Mucosa of descending colon (tissue), 3 donors: ENCODE data around the gene MTCH1. TPM values are rescaled to one million over a fixed set of nuclear protein-coding genes. Genes with fewer than 3 reads are reported as not detected.

Source experiments
- ATAC-seq: fragments of 200-7000 bp; cut with Tn5 transposase; one replicate; pipeline ENCODE4 v1.9.1; 2020; ENCODE audit warnings: mild to moderate bottlenecking, moderate library complexity
- DNase-seq, 3 donors: peaks; one replicate each; pipeline ENCODE4 v3.0.0-alpha.2; 2020
- H3K36me3 ChIP-seq: fragments of 200-600 bp; one replicate; pipeline ENCODE4 v1.8.0; 2021; ENCODE audit warnings: low read depth, mild to moderate bottlenecking
- H3K4me1 ChIP-seq: fragments of 200-600 bp; one replicate; pipeline ENCODE4 v1.8.0; 2021; ENCODE audit warnings: low read depth, mild to moderate bottlenecking
- H3K4me3 ChIP-seq: fragments of 200-600 bp; one replicate; pipeline ENCODE4 v1.8.0; 2021; ENCODE audit warnings: mild to moderate bottlenecking
- H3K9me3 ChIP-seq: fragments of 200-600 bp; one replicate; pipeline ENCODE4 v1.8.0; 2021; ENCODE audit warnings: mild to moderate bottlenecking
- CTCF ChIP-seq: fragments of 200-600 bp; IDR thresholded peaks from one replicate; pipeline ENCODE4 v1.8.0; 2022; ENCODE audit warnings: antibody characterized with exemption, mild to moderate bottlenecking
- intact Hi-C, 2 donors: fragments of 100-400 bp; cut with DNase I in 1 of 2; cut with micrococcal nuclease in 1 of 2; formaldehyde crosslinking; loops; one replicate each; pipeline versions ENCODE4 v1.11.0 to v1.11.1; 2022; cut with DNase I, micrococcal nuclease
- total RNA-seq, 3 donors: library from RNA; stranded (reverse); fragmentation: NEBNext Ultra II Directional in 2 of 3; extraction: Animal tissue kit (Norgen Biotek cat#: 25700) in 2 of 3; gene quantifications; one replicate each; pipeline versions ENCODE4 v1.2.1 to v1.2.4, GENCODE V29; 2021 to 2023
- donor health status: DM: no; HTN: no; CAD: no; lungs with moderate emphysema.
- donor health status: DM: no; HTN: no; CAD: no.
- donor health status: DM: no; HTN: yes; CAD: no.

MTCH1 gene
- total RNA-seq, 3 donors from 2014 or later, result 153 to 186 (median 157) TPM

GRCh38 chr6:37029249-37029971, 43.4 kb upstream of the MTCH1 start:
- ATAC-seq (peak; percentile 91), DNase-seq (peak; percentile 56 to 82 (median 60))
- H3K36me3 ChIP-seq, result no peaks in the 10 kb centered on the region
- peaks cover 5% of the 10 kb centered on the region for H3K9me3 ChIP-seq
- peak; percentile 42 for TF ChIP-seq CTCF
- intact Hi-C loops, result loop anchor here (10.0 kb wide), 1 partner anchor 175 kb away; no protein-coding TSS in a partner anchor
- H3K4me3 ChIP-seq, result no peak overlapping the region
- no peaks in the 10 kb centered on the region for H3K4me1 ChIP-seq

- DNase-seq (peak in 1 of 3 donors; percentile 48), ATAC-seq (no peak)
- intact Hi-C loops, result loop anchor here (10.0 kb wide), 1 partner anchor 177 kb away; no protein-coding TSS in a partner anchor
- H3K9me3 ChIP-seq, result peaks cover 5% of the 10 kb centered on the region
- no peaks in the 10 kb centered on the region for H3K4me1 ChIP-seq
- TF ChIP-seq CTCF, result no peak
- H3K4me3 ChIP-seq, result no peak overlapping the region
- H3K36me3 ChIP-seq, result no peaks in the 10 kb centered on the region
These were observed 41.9 kb upstream of the MTCH1 start for GRCh38 chr6:37027811-37028469.

GRCh38 chr6:37027036-37027720, 41.2 kb upstream of the MTCH1 start:
- Histone ChIP-seq H3K36me3 (no peaks in the 10 kb centered on the region), H3K4me1 (no peaks in the 10 kb centered on the region), H3K9me3 (peaks cover 5% of the 10 kb centered on the region), H3K4me3 (no peak overlapping the region)
- TF ChIP-seq CTCF, result no peak
- peak in 1 of 3 donors; percentile 50 for DNase-seq
- no peak for ATAC-seq
- intact Hi-C loops, result loop anchor here (10.0 kb wide), 1 partner anchor 178 kb away; no protein-coding TSS in a partner anchor

- ATAC-seq (no peak), DNase-seq (peak in 1 of 3 donors; percentile 41)
- Histone ChIP-seq H3K9me3 (peaks cover 5% of the 10 kb centered on the region), H3K4me1 (no peaks in the 10 kb centered on the region), H3K4me3 (no peak overlapping the region), H3K36me3 (no peaks in the 10 kb centered on the region)
- intact Hi-C loops, result loop anchor here (10.0 kb wide), 1 partner anchor 179 kb away; no protein-coding TSS in a partner anchor
- no peak for TF ChIP-seq CTCF
These were observed 39.8 kb upstream of the MTCH1 start for GRCh38 chr6:37025621-37026466.
